OCI-M2 (cell line): ENCODE measurements around the gene ITPR1.

Experiments
- DNase-seq: peaks from one replicate; lab custom pipeline; 2025; ENCODE audit not compliant: unreplicated experiment; lab: John Stamatoyannopoulos, UW

ITPR1 gene

DNA sequence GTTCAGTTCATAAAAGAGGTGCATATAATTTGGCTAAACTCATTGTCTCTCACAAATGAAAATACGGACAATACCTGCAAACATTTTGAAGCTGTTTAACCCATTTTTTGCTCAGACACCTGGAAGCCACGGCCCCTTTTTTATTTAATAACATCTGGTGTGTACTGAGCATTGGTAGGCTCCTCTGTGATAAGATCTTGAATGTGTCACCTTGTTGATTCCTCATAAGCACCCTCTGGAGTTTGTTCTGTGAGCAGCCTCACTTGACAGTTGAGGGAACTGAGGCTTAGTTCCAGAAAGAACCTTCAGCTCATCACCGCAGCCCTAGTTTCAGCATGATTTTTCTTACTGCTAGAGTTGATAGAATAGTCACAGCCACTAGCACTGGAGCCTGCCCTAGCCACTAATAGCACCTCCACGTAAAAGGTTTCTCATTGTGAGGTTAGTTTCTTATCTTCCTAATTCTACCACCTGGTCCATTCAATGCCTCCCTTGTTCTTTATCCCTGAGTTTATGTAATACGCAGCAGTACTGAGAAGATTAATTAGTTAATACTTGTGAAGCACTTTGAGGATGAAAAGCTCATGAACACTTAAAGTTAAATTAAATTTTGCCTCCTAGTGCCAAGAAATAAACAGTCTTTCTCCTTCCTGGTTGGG, 71.9 kb downstream of the ITPR1 start:
- DNase-seq, result no peak

GRCh38 chr3:4565809-4566501, 72.8 kb downstream of the ITPR1 start:
- no peak for DNase-seq

DNA sequence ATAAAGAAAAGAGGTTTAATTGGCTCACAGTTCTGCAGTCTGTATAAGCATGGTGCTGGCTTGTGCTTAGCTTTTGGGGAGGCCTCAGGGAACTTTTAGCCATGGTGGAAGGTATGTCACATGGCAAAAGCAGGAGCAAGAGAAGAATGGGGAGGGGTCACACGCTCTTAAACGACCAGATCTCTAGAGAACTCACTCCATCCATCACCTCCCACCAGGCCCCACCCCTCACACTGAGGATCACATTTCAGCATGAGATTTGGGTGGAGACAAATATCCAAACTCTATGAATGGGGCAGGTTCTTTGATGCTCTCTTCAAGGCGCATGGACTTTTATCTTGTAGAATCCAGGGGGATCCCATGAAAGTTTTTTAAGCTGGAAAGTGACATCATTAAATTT, 75.7 kb downstream of the ITPR1 start:
- DNase-seq, result no peak

DNA sequence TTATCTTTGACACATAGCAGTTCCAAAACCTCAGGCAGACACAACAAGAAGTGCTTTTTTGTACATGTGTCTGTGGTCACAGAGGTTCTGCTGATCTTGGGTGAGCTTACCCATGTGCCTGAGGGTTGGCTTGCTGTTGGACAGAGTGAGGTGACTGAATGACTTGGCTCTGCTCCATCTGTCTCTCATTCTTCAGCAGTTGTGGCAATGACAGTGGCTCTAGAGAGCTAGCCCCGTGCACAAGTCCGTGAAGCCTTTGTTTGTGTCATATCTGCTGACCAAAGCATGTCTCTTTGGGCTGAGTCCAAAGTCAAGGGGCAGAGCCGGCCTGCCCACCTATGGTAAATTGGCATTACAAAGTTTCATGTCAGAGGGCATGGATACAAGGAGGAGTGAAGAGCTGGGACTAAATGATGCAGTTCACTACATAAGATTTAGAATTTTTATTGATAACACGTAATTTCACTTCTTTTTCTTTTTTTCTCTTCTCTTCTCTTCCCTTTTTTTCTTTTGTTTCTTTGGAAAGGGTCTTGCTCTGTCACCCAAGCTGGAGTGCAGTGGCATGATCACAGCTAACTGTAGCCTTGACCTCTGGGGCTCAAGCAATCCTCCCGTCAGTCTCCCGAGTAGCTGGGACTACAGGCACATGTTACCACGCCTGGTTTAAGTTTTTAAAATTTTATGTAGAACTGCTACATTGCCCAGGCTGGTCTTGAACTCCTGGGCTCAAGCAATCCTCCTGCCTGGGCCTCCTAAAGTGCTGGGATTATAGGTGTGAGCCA, 77.9 kb downstream of the ITPR1 start:
- no peak for DNase-seq

- no peak for DNase-seq
Observed at GRCh38 chr3:4571690-4572334, 78.7 kb downstream of the ITPR1 start.

- no peak for DNase-seq
Observed at GRCh38 chr3:4573153-4573552, 80.0 kb downstream of the ITPR1 start.

- no peak for DNase-seq
Observed at GRCh38 chr3:4574426-4574965, 81.3 kb downstream of the ITPR1 start.

GRCh38 chr3:4575381-4575780, 82.2 kb downstream of the ITPR1 start:
- DNase-seq, result no peak

DNA sequence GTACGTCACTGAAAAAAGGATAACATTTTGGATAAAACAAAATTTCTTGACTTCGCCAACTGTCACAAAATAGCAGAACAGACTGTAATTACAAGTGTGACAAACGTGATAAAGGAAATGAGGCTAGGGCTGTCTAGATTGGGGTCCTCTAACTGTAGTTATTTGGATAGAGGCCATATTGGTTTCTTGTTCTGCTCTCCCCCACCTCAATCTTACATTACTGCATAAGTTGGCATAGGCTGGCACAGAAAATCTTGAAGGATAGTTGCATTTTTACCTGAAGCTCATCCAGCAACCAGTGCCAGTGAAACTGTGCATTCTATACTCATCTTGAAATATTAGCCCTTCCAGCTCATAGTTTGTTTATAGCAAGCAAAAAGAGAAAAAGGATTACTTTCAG, 84.6 kb downstream of the ITPR1 start:
- no peak for DNase-seq

DNA sequence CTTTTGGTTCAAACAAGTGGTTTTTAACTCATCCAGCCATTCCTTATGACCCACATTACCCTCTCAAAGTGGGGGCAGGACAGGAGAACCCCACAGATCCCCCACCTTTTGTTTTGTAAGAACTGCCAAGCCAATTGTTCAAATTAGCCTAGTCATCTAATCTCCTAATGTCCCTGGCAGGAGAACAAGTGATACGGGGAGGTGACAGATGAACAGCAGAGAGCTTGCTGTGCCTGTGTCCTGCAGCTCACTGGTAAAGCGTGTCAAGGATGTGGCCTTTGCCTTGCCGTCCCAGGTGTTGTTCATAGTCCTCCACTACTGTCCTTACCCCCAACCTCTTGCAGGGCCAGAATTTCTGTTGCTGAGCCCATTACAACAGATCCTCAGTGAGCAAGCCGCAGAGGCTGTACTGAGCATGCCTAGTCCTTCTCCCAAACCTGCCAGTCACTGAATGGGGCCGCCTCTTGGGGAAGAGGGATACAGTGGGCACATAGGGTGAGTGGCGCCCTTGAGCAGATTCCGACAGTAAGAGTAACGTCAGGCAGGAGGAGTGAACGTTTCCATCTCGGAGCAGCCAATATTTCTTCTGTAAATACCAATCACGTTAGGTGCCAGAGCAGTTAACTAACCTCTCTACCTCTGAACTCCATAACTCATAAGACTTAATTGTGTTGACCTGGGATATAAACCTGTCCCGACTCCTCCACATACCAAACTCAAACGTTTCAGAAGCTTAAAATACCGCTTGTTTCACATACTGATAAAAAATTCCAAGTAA, 87.4 kb downstream of the ITPR1 start:
- DNase-seq, result no peak

DNA sequence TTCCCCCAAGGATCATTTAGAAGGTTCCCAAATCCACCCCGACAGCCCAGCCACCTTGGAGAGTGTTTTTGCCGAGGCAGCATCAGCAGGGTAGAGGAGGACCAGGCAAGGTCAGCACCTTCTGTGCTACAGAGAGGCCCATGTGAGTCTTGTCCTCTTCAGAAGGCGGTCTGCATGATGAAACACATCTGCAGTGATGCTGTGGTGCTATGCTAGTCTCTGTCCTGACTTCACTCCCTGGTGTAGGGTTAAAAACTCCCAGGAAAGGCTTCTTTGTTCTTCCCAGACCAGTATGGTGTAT, 87.9 kb downstream of the ITPR1 start:
- DNase-seq, result no peak

DNA sequence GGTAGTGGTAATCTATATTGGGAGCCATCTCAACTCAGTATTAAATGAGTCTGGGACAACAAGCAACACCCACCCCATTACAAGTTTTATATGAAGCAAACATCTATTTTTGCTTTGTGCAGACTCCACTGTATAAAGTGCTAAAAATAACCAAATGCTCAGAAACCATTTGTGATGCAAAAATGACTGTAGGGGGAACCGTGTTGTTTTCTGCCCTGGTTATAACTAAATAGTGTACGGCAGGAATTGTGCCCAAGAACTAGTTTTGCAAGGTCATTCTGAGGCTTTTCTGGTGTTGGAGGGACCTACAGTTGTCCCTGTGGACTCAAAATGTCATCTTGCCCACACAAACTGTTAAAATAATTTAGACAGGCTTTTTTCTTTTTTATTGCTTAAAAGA, 88.3 kb downstream of the ITPR1 start:
- no peak for DNase-seq

- DNase-seq, result no peak
Observed at GRCh38 chr3:4581920-4582611, 88.9 kb downstream of the ITPR1 start.

GRCh38 chr3:4582624-4583023, 89.5 kb downstream of the ITPR1 start:
- DNase-seq, result no peak

- no peak for DNase-seq
Observed at GRCh38 chr3:4583416-4583815, 90.3 kb downstream of the ITPR1 start.

DNA sequence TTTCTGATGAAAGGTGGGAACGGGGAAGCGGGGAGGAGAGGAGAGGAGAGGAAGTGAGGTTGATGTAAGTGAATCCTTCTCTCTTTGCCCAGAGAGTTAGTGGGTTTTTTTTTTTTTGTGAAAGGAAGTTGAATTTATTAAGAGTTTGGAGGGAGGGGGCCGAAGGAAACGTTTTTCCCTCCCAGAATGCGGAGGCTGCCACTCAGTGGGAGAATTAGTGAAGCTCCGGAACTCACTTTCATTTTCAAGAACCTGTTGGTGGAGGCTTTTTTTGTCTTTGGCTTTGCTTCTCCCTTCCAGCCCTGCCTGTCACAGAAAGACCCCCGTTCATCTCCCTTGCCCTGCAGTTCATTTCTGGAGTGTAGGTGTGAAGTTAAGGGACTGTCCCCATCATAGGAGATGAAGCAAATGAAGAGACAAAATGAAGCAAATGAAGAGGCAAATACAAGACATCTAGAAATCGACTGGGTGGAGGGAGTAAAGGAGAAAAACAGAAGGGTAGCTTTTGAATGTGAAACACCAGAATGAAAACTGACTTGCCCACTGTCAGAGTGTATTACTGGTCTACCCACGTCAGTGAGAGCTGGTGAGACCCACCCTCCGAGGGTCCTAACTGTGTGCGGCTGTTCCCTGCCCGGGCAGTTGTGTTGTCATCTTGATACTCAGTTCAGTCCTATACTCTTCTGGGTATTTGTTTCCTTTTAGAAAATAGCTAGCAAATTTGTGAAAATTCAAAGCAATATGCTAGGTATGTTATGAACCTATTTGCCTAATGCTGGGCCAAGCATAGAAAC, 91.5 kb downstream of the ITPR1 start:
- DNase-seq, result no peak

- no peak for DNase-seq
Observed at GRCh38 chr3:4586381-4586780, 93.2 kb downstream of the ITPR1 start.

DNA sequence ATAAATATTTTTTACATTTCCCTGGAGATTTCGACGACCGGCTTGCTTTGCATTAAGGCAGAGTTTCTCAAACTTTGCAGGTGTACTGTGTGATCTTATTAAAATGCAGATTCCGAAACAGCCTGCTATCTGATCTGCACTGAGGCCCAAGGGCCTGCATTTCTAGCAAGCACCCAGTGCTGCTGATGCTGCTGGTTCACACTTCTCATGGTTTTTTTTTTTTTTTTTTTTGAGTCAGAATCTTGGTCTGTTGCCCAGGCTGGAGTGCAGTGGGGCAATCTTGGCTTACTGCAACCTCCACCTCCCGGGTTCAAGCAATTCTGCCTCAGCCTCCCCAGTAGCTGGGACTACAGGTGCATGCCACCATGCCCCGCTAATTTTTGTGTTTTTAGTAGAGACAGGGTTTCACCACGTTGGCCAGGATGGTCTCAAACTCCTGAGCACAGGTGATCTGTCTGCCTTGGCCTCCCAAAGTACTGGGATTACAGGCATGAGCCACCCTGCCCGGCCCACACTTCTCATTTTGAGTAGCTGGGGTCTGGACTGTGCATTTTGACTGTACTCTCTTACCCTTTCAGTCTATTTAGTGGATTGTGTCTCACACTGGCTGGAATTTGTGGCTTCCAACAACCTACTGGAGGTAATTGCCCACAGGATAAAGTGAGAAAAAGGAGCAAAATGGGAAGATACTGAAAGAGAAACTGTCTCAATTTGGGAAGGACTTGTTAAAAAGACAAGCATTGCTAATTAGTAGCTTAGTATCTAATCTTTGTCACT, 94.1 kb downstream of the ITPR1 start:
- DNase-seq, result no peak

DNA sequence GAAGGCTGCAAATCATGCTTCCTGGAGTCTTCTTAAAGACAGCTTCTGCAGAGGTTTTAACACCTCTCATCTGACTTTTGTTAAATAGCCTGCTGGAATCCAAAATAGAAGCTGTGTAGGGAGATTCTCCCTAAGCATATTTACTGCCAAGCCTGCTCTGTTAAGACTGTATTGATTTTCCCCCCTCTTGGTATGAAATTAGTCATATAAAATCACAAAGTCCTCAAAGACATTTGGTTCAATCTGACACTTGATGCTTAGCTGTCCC, 94.6 kb downstream of the ITPR1 start:
- DNase-seq, result no peak
